Body of pancreas (tissue), 4 donors: ENCODE results near the gene GDF2. TPM values are rescaled to one million over a fixed set of nuclear protein-coding genes. Genes with fewer than 3 reads are reported as not detected.

Experiments used
- ATAC-seq: fragments of 150-250 bp; one replicate; pipeline ENCODE4 v1.9.1; 2016
- DNase-seq, 4 donors: peaks; one replicate each; pipeline ENCODE4 v3.0.0-alpha.2; 2019
- H3K27ac ChIP-seq, 4 donors: fragments of 200-600 bp; sonication (generic); 1 replicate in 3 of 4; 2 replicates in 1 of 4; pipeline versions ENCODE4 v1.5.1 to v1.6.1; 2016 to 2019; ENCODE audit warnings: mild to moderate bottlenecking in 1 of 4, mixed read lengths in 1 of 4, moderate library complexity in 1 of 4
- H3K27me3 ChIP-seq, 2 donors: fragments of 200-600 bp; sonication (generic); one replicate each; pipeline ENCODE4 v1.6.0; 2016; ENCODE audit warnings: mild to moderate bottlenecking in 1 of 2
- H3K36me3 ChIP-seq, 2 donors: fragments of 200-600 bp; sonication (generic); replicated peaks in 1 of 2; 2 replicates each; pipeline ENCODE4 v1.5.1; 2016; ENCODE audit warnings: low read depth in 2 of 2; ENCODE audit not compliant: insufficient read depth in 1 of 2
- H3K4me1 ChIP-seq: fragments of 200-600 bp; sonication (generic); one replicate; pipeline ENCODE4 v1.6.0; 2016
- H3K4me3 ChIP-seq, 2 donors: fragments of 200-600 bp; sonication (generic); 1 replicate in 1 of 2; 2 replicates in 1 of 2; pipeline ENCODE4 v1.5.1; 2016 to 2019
- H3K9me3 ChIP-seq, 3 donors: fragments of 200-600 bp; sonication (generic); 1 replicate in 2 of 3; 2 replicates in 1 of 3; pipeline ENCODE4 v1.5.1; 2016
- POLR2A ChIP-seq, 3 donors: fragments of 450-650 bp; IDR thresholded peaks; one replicate each; pipeline ENCODE4 v1.6.1; 2016; ENCODE audit warnings: antibody characterized with exemption in 3 of 3, mild to moderate bottlenecking in 2 of 3
- WGBS, 2 donors: methylation state at CpG; one replicate each; pipeline ENCODE4 v1.1.5; 2017; 5-methylcytosine and 5-hydroxymethylcytosine counted together
- intact Hi-C: fragments of 100-400 bp; cut with DNase I; formaldehyde crosslinking; loops from one replicate; pipeline ENCODE4 v1.15.1; 2023
- total RNA-seq, 2 donors: library from RNA; depleted of rRNA; stranded (reverse); fragments of >200 nt; gene quantifications; one replicate each; pipeline ENCODE4 v1.1.0, GENCODE V29; 2016
- TF ChIP-seq, protein P1 (sequence below), 7 experiments: fragments of 450-650 bp in 4 of 7; fragments of 200-600 bp in 3 of 7; sonication (generic) in 3 of 7; IDR thresholded peaks; one replicate each; pipeline ENCODE4 v1.5.1; 2016 to 2019; ENCODE audit warnings: antibody characterized with exemption in 7 of 7

Gene GDF2
- total RNA-seq, 2 donors from 2014 or later, result not detected

DNA sequence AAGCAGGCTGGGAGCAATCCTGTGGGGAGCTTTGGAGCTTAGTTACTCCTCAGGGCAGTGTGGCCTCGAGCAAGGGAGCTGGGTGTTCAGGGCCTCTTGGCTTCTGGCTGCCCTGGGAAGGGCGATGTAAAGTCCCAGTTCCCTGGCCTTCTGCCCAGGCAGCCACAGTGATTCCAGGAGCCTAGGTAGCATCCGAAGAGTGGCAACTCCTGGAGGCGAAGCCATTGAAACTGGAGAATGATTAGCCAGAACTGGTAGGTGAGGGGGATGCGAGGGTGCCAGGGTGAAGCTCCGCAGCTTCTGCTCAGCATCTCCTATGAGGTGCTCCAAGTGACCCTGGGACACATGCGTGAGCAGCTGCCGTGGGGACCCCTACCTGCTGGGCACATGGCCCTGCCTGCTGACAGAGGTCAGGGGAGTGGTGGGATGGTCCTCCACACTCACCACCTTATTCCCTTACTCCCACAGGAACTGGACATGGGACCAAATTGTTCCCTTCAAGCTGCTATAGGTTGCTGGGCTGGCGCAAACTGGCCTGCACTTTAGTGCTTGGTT is 7.8 kb upstream of the GDF2 start:
- WGBS, 2 donors, result 73 to 84% methylated on average over 7 to 8 of the region's 9 CpGs

DNA sequence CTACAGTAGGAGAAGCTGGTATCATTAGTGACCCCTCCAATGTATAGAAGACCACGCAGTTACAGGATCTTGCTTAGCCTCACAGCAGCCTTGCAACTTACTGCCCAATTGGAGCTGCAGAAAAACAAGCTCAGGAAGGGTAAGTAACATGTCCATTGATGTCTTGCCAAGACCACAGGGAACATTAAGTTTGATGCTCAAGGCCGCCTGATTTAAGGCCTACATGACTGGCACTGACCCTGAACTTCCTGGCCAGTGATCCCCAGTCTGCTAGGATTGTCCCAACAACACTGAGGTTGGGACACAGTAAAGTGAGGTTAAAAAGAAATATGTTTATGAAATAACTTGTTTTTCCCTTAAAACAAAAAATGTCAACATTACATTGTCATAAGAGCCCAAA is 6.8 kb upstream of the GDF2 start:
- peaks cover 0 to 1% of the 10 kb centered on the region in 2 donors for H3K36me3 ChIP-seq
- intact Hi-C loops, result loop anchor here (5.0 kb wide), 2 partner anchors 268 to 288 kb away; no protein-coding TSS in a partner anchor
- 85% methylated on average over 2 of the region's 2 CpGs for WGBS, 2 donors
- H3K27me3 ChIP-seq, result no peaks in the 10 kb centered on the region
- no peak overlapping the region for H3K4me3 ChIP-seq
- no peak for DNase-seq
- no peaks in the 10 kb centered on the region for H3K9me3 ChIP-seq
- TF ChIP-seq, protein P1, sequence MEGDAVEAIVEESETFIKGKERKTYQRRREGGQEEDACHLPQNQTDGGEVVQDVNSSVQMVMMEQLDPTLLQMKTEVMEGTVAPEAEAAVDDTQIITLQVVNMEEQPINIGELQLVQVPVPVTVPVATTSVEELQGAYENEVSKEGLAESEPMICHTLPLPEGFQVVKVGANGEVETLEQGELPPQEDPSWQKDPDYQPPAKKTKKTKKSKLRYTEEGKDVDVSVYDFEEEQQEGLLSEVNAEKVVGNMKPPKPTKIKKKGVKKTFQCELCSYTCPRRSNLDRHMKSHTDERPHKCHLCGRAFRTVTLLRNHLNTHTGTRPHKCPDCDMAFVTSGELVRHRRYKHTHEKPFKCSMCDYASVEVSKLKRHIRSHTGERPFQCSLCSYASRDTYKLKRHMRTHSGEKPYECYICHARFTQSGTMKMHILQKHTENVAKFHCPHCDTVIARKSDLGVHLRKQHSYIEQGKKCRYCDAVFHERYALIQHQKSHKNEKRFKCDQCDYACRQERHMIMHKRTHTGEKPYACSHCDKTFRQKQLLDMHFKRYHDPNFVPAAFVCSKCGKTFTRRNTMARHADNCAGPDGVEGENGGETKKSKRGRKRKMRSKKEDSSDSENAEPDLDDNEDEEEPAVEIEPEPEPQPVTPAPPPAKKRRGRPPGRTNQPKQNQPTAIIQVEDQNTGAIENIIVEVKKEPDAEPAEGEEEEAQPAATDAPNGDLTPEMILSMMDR (IDR thresholded peaks at IDR 0.05), result no peak
- H3K4me1 ChIP-seq, result peaks cover 33% of the 10 kb centered on the region
- no peak overlapping the region for H3K27ac ChIP-seq
- no peak for ATAC-seq

More for the DNA sequence above, 7.8 kb upstream of the GDF2 start:
- H3K4me3 ChIP-seq, result no peak overlapping the region
- H3K9me3 ChIP-seq, result no peaks in the 10 kb centered on the region
- no peak overlapping the region for H3K27ac ChIP-seq
- no peak for ATAC-seq
- TF ChIP-seq, protein P1 (IDR thresholded peaks at IDR 0.05), result no peak
- no peak for TF ChIP-seq POLR2A (IDR thresholded peaks at IDR 0.05)
- peak in 1 of 4 donors; percentile 52 for DNase-seq
- peaks cover 43% of the 10 kb centered on the region for H3K4me1 ChIP-seq
- peaks cover 0 to 1% of the 10 kb centered on the region in 2 donors for H3K36me3 ChIP-seq
- intact Hi-C loops, result no loop called here
- no peaks in the 10 kb centered on the region for H3K27me3 ChIP-seq

GRCh38 chr10:47316131-47316530 is 6.1 kb upstream of the GDF2 start:
- 62 to 68% methylated on average over 5 of the region's 5 CpGs for WGBS, 2 donors
- ATAC-seq (no peak), DNase-seq (no peak)
- Histone ChIP-seq H3K27me3 (no peaks in the 10 kb centered on the region), H3K27ac (no peak overlapping the region), H3K4me1 (peaks cover 26% of the 10 kb centered on the region), H3K36me3 (peaks cover 0 to 1% of the 10 kb centered on the region in 2 donors), H3K4me3 (no peak overlapping the region), H3K9me3 (no peaks in the 10 kb centered on the region)
- intact Hi-C loops, result loop anchor here (5.0 kb wide), 2 partner anchors 269 to 289 kb away; no protein-coding TSS in a partner anchor
- TF ChIP-seq POLR2A (IDR thresholded peaks at IDR 0.05), result no peak
- TF ChIP-seq, protein P1 (IDR thresholded peaks at IDR 0.05), result no peak

GRCh38 chr10:47317251-47317650 is 5.0 kb upstream of the GDF2 start:
- intact Hi-C loops, result loop anchor here (5.0 kb wide), 2 partner anchors 270 to 290 kb away; no protein-coding TSS in a partner anchor
- 80 to 85% methylated on average over 4 of the region's 4 CpGs for WGBS, 2 donors
- no peak for TF ChIP-seq POLR2A (IDR thresholded peaks at IDR 0.05)
- TF ChIP-seq, protein P1 (IDR thresholded peaks at IDR 0.05), result no peak
- DNase-seq (peak in 1 of 4 donors; percentile 4), ATAC-seq (no peak)
- no peak overlapping the region for H3K4me3 ChIP-seq
- peaks cover 16% of the 10 kb centered on the region for H3K4me1 ChIP-seq
- H3K36me3 ChIP-seq, result peaks cover 0 to 1% of the 10 kb centered on the region in 2 donors
- H3K27ac ChIP-seq, result no peak overlapping the region
- no peaks in the 10 kb centered on the region for H3K27me3 ChIP-seq
- H3K9me3 ChIP-seq, result no peaks in the 10 kb centered on the region

GRCh38 chr10:47318706-47319105 is 3.5 kb upstream of the GDF2 start:
- Histone ChIP-seq H3K4me3 (no peak overlapping the region), H3K27ac (no peak overlapping the region), H3K4me1 (peaks cover 20% of the 10 kb centered on the region), H3K27me3 (no peaks in the 10 kb centered on the region), H3K9me3 (no peaks in the 10 kb centered on the region), H3K36me3 (no peaks in the 10 kb centered on the region)
- DNase-seq (peak in 1 of 4 donors; percentile 8), ATAC-seq (no peak)
- 81 to 84% methylated on average over 9 of the region's 9 CpGs for WGBS, 2 donors
- TF ChIP-seq POLR2A (IDR thresholded peaks at IDR 0.05), result no peak
- intact Hi-C loops, result loop anchor here (5.0 kb wide), 2 partner anchors 271 to 291 kb away; no protein-coding TSS in a partner anchor
